ENCODE data around the gene COL23A1.

Gene COL23A1

DNA sequence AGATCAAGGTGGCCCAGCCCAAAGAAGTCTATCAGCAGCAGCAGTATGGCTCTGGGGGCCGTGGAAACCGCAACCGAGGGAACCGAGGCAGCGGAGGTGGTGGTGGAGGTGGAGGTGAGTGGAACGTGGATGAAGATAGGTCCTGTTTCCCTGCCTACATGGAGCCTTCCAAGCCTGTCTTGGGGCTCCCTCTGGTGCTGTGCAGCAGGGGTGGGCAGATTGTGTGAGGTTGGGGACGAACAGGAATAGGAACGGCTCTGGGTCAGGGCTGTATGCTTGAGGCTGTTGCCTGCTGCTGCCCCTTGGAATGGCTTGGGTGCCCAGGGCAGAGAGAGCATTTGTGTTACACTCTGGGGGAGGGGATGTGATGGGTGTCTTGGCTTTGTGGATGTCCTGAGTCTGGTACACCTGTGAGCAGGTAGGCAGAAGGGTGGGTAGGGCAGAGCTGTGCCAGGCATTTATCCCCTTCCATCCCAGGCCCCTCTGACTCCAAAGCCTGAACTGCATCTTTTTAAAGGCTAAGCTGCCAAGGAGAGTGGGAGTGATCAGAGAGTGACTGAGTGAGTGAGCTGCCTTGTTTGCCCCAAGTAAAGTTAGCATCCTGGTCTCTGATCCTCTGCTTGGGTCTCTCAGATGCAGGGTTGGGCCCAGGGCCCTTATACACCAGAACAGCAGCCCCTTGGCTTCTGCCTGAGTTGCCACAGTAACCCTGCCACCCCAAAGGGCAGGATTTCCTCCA lies 380.7 kb downstream of the COL23A1 start:
- Histone ChIP-seq H3K9me3 (replicated peaks in 1 of 2; ENCODE audit: control insufficient read depth in 2 of 2, insufficient read depth in 1 of 2, low read depth in 1 of 2, low read length in 2 of 2) (no peaks in the 10 kb centered on the region), H3K36me3 (replicated peaks in 1 of 2; ENCODE audit: control insufficient read depth in 2 of 2, insufficient read depth in 2 of 2, low read length in 2 of 2) (peaks cover 85 to 92% of the 10 kb centered on the region in 2 donors)
- WGBS, 2 donors (ENCODE audit: extremely low coverage in 2 of 2, insufficient read length in 2 of 2, insufficient replicate concordance in 1 of 2), result no CpG with 5 or more reads among the region's 8 CpGs

DNA sequence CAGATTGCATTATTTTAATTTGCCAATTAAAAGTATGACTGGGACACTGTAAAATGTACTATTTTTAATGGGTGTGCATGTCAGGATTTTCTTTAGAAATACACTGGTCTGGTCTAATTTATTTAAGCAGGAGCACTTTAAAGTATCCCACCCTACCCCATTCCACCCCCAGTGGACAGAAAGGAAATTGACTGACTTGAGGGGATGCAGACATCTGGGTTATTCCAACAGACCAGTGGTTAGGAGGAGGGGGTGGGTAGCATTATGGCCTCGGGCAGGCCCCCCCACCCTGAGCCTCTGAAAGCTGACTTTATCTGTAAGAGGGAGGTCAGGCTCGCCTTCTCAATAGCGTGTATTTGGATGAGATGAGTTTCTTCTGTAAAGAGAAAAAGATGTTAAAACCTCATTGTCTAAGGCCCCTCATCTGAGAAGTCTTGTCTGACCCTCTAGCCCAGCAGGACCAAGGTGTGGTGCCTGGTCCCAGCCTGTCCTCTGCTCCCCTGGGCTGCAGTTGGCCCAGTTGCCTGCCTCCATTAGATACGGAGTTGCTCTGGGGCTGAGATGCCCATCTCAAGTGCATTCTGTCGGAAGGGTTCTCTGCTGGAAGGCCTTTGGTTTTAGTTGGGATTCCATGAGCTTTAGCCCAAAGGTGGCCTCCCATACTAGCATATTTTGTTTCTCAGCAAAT lies 381.5 kb downstream of the COL23A1 start:
- H3K4me2 ChIP-seq (ENCODE audit: insufficient read depth, low read length, poor library complexity, severe bottlenecking), result no peak overlapping the region
- H4K8ac ChIP-seq (ENCODE audit: low read depth, low read length), result no peak overlapping the region
- H2BK120ac ChIP-seq (ENCODE audit: low read depth, low read length), result no peak overlapping the region
- no peaks in the 10 kb centered on the region for H3K27me3 ChIP-seq (ENCODE audit: control insufficient read depth in 3 of 3, insufficient read depth in 3 of 3, low read depth in 1 of 3, low read length in 3 of 3)
- H3K14ac ChIP-seq (ENCODE audit: low read length), result no peak overlapping the region
- H2AFZ ChIP-seq (ENCODE audit: low read length), result no peak overlapping the region
- no peak overlapping the region for H2BK12ac ChIP-seq (ENCODE audit: low read length)
- H3K4me3 ChIP-seq (ENCODE audit: low read length in 2 of 2), result no peak overlapping the region
- H3K4ac ChIP-seq (ENCODE audit: low read length), result no peak overlapping the region
- H3K9me3 ChIP-seq (replicated peaks in 1 of 2; ENCODE audit: control insufficient read depth in 2 of 2, insufficient read depth in 1 of 2, low read depth in 1 of 2, low read length in 2 of 2), result no peaks in the 10 kb centered on the region
- no peak overlapping the region for H2BK15ac ChIP-seq (ENCODE audit: low read length)
- H3K27ac ChIP-seq (replicated peaks; ENCODE audit: low read length), result no peak overlapping the region
- no peak overlapping the region for H2AK5ac ChIP-seq (ENCODE audit: low read depth, low read length)
- peaks cover 76 to 84% of the 10 kb centered on the region in 2 donors for H3K36me3 ChIP-seq (replicated peaks in 1 of 2; ENCODE audit: control insufficient read depth in 2 of 2, insufficient read depth in 2 of 2, low read length in 2 of 2)
- H2BK5ac ChIP-seq (ENCODE audit: low read length), result no peak overlapping the region
- peaks cover 8% of the 10 kb centered on the region for H3K79me1 ChIP-seq (ENCODE audit: low read depth, low read length)
- WGBS, 2 donors (ENCODE audit: extremely low coverage in 2 of 2, insufficient read length in 2 of 2, insufficient replicate concordance in 1 of 2), result no CpG with 5 or more reads among the region's 5 CpGs
- H3K9ac ChIP-seq (ENCODE audit: low read depth, low read length, poor library complexity), result no peak overlapping the region
- no peak overlapping the region for H4K91ac ChIP-seq (ENCODE audit: low read depth, low read length, poor library complexity)
- peaks cover 9 to 11% of the 10 kb centered on the region in 2 donors for H3K4me1 ChIP-seq (ENCODE audit: control insufficient read depth in 2 of 2, insufficient read depth in 1 of 2, low read depth in 1 of 2, low read length in 2 of 2)
- H3K18ac ChIP-seq (ENCODE audit: low read length), result no peak overlapping the region
- no peak for DNase-seq (ENCODE audit: low spot score)
- no peak overlapping the region for H3K23ac ChIP-seq (ENCODE audit: low read depth, low read length, poor library complexity)

More for the DNA sequence above, 380.7 kb downstream of the COL23A1 start:
- H4K8ac ChIP-seq (ENCODE audit: low read depth, low read length), result no peak overlapping the region
- no peak overlapping the region for H3K23ac ChIP-seq (ENCODE audit: low read depth, low read length, poor library complexity)
- H3K27me3 ChIP-seq (ENCODE audit: control insufficient read depth in 3 of 3, insufficient read depth in 3 of 3, low read depth in 1 of 3, low read length in 3 of 3), result no peaks in the 10 kb centered on the region
- H2BK5ac ChIP-seq (ENCODE audit: low read length), result no peak overlapping the region
- no peak overlapping the region for H2AK5ac ChIP-seq (ENCODE audit: low read depth, low read length)
- no peak overlapping the region for H2BK120ac ChIP-seq (ENCODE audit: low read depth, low read length)
- peaks cover 9 to 11% of the 10 kb centered on the region in 2 donors for H3K4me1 ChIP-seq (ENCODE audit: control insufficient read depth in 2 of 2, insufficient read depth in 1 of 2, low read depth in 1 of 2, low read length in 2 of 2)
- H3K4ac ChIP-seq (ENCODE audit: low read length), result no peak overlapping the region
- peaks cover 8% of the 10 kb centered on the region for H3K79me1 ChIP-seq (ENCODE audit: low read depth, low read length)
- no peak overlapping the region for H3K4me3 ChIP-seq (ENCODE audit: low read length in 2 of 2)
- no peak overlapping the region for H3K27ac ChIP-seq (replicated peaks; ENCODE audit: low read length)
- no peak overlapping the region for H3K14ac ChIP-seq (ENCODE audit: low read length)
- no peak overlapping the region for H2BK12ac ChIP-seq (ENCODE audit: low read length)
- no peak overlapping the region for H3K4me2 ChIP-seq (ENCODE audit: insufficient read depth, low read length, poor library complexity, severe bottlenecking)
- H2AFZ ChIP-seq (ENCODE audit: low read length), result no peak overlapping the region
- H3K18ac ChIP-seq (ENCODE audit: low read length), result no peak overlapping the region
- H3K9ac ChIP-seq (ENCODE audit: low read depth, low read length, poor library complexity), result no peak overlapping the region
- DNase-seq (ENCODE audit: low spot score), result no peak
- no peak overlapping the region for H4K91ac ChIP-seq (ENCODE audit: low read depth, low read length, poor library complexity)
- H2BK15ac ChIP-seq (ENCODE audit: low read length), result no peak overlapping the region

DNA sequence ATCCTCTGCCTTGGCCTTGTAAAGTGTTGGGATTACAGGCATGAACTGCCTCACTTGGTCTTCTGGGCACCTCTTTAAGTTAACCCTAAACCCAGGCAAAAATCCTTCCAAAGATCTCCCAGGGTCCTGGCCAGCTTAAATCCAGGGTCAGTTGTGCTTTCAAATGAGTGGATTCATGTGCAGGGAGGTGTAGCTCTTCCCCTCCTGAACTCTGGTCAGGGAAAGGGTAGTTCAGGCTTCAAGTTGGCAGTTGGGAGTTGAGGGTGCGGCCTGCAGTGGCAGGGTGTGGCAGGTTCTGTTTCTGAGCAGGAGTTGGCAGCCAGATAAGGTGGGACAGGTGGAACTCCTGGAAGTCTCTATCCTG lies 382.3 kb downstream of the COL23A1 start:
- Histone ChIP-seq H4K8ac (ENCODE audit: low read depth, low read length) (no peak overlapping the region), H4K91ac (ENCODE audit: low read depth, low read length, poor library complexity) (no peak overlapping the region), H2BK15ac (ENCODE audit: low read length) (no peak overlapping the region), H3K9ac (ENCODE audit: low read depth, low read length, poor library complexity) (no peak overlapping the region), H3K4me3 (ENCODE audit: low read length in 2 of 2) (no peak overlapping the region), H3K18ac (ENCODE audit: low read length) (no peak overlapping the region), H3K4ac (ENCODE audit: low read length) (no peak overlapping the region), H3K4me1 (ENCODE audit: control insufficient read depth in 2 of 2, insufficient read depth in 1 of 2, low read depth in 1 of 2, low read length in 2 of 2) (peaks cover 9 to 11% of the 10 kb centered on the region in 2 donors), H2AFZ (ENCODE audit: low read length) (no peak overlapping the region), H3K36me3 (replicated peaks in 1 of 2; ENCODE audit: control insufficient read depth in 2 of 2, insufficient read depth in 2 of 2, low read length in 2 of 2) (peaks cover 70 to 76% of the 10 kb centered on the region in 2 donors), H3K9me3 (replicated peaks in 1 of 2; ENCODE audit: control insufficient read depth in 2 of 2, insufficient read depth in 1 of 2, low read depth in 1 of 2, low read length in 2 of 2) (no peaks in the 10 kb centered on the region), H2BK120ac (ENCODE audit: low read depth, low read length) (no peak overlapping the region), H3K23ac (ENCODE audit: low read depth, low read length, poor library complexity) (no peak overlapping the region), H3K27ac (replicated peaks; ENCODE audit: low read length) (no peak overlapping the region), H2BK5ac (ENCODE audit: low read length) (no peak overlapping the region), H3K4me2 (ENCODE audit: insufficient read depth, low read length, poor library complexity, severe bottlenecking) (no peak overlapping the region), H3K27me3 (ENCODE audit: control insufficient read depth in 3 of 3, insufficient read depth in 3 of 3, low read depth in 1 of 3, low read length in 3 of 3) (no peaks in the 10 kb centered on the region), H3K14ac (ENCODE audit: low read length) (no peak overlapping the region), H2AK5ac (ENCODE audit: low read depth, low read length) (no peak overlapping the region), H2BK12ac (ENCODE audit: low read length) (no peak overlapping the region), H3K79me1 (ENCODE audit: low read depth, low read length) (peaks cover 8% of the 10 kb centered on the region)
- DNase-seq (ENCODE audit: low spot score), result no peak
- WGBS, 2 donors (ENCODE audit: extremely low coverage in 2 of 2, insufficient read length in 2 of 2, insufficient replicate concordance in 1 of 2), result no CpG with 5 or more reads among the region's 1 CpG

DNA sequence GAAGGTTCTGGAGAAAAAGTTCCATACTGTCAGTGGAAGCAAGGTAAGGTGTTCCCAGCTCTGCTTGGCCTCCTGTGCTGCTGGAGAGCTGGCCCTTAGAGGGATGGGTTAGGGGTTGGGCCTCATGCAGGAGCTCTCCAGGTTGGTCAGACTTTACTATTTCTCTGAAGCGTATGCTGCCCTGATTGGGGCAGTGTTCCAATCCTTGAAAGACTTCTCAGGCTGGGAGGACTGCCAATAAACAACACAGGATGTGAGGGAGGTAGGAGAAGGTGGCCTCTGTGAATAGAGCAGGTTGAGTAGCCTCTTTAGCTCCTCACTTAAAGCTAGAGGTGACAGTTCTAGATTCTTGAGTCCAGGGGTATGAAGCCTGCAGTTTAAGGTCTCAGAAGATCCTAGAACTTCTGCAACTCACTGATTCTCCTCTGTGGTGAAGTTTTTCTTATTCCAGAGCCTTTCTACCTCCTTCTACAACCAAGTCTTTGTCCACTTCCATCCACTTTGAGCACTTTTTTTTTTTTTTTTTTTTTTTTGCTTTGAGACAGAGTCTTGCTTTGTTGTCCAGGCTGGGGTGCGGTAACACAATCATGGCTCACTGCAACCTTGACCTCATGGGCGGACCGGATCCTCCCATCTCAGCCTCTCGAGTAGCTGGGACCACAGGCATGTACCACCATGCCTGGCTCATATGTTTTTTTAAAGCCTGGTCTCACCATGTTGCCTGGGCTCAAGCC lies 382.8 kb downstream of the COL23A1 start:
- H3K18ac ChIP-seq (ENCODE audit: low read length), result no peak overlapping the region
- no peak overlapping the region for H3K27ac ChIP-seq (replicated peaks; ENCODE audit: low read length)
- peaks cover 9 to 11% of the 10 kb centered on the region in 2 donors for H3K4me1 ChIP-seq (ENCODE audit: control insufficient read depth in 2 of 2, insufficient read depth in 1 of 2, low read depth in 1 of 2, low read length in 2 of 2)
- H4K91ac ChIP-seq (ENCODE audit: low read depth, low read length, poor library complexity), result no peak overlapping the region
- peak overlapping the region in 1 of 2 donors; percentile 85 for H3K4me3 ChIP-seq (ENCODE audit: low read length in 2 of 2)
- H3K9ac ChIP-seq (ENCODE audit: low read depth, low read length, poor library complexity), result no peak overlapping the region
- no peak overlapping the region for H2AK5ac ChIP-seq (ENCODE audit: low read depth, low read length)
- no peak overlapping the region for H3K4ac ChIP-seq (ENCODE audit: low read length)
- WGBS, 2 donors (ENCODE audit: extremely low coverage in 2 of 2, insufficient read length in 2 of 2, insufficient replicate concordance in 1 of 2), result no CpG with 5 or more reads among the region's 5 CpGs
- H2BK12ac ChIP-seq (ENCODE audit: low read length), result no peak overlapping the region
- H2BK5ac ChIP-seq (ENCODE audit: low read length), result no peak overlapping the region
- H3K9me3 ChIP-seq (replicated peaks in 1 of 2; ENCODE audit: control insufficient read depth in 2 of 2, insufficient read depth in 1 of 2, low read depth in 1 of 2, low read length in 2 of 2), result no peaks in the 10 kb centered on the region
- H3K27me3 ChIP-seq (ENCODE audit: control insufficient read depth in 3 of 3, insufficient read depth in 3 of 3, low read depth in 1 of 3, low read length in 3 of 3), result no peaks in the 10 kb centered on the region
- peaks cover 8% of the 10 kb centered on the region for H3K79me1 ChIP-seq (ENCODE audit: low read depth, low read length)
- no peak overlapping the region for H2AFZ ChIP-seq (ENCODE audit: low read length)
- H2BK120ac ChIP-seq (ENCODE audit: low read depth, low read length), result no peak overlapping the region
- H2BK15ac ChIP-seq (ENCODE audit: low read length), result no peak overlapping the region
- peaks cover 65 to 71% of the 10 kb centered on the region in 2 donors for H3K36me3 ChIP-seq (replicated peaks in 1 of 2; ENCODE audit: control insufficient read depth in 2 of 2, insufficient read depth in 2 of 2, low read length in 2 of 2)
- H3K14ac ChIP-seq (ENCODE audit: low read length), result no peak overlapping the region
- no peak overlapping the region for H3K4me2 ChIP-seq (ENCODE audit: insufficient read depth, low read length, poor library complexity, severe bottlenecking)
- no peak for DNase-seq (ENCODE audit: low spot score)
- no peak overlapping the region for H3K23ac ChIP-seq (ENCODE audit: low read depth, low read length, poor library complexity)
- H4K8ac ChIP-seq (ENCODE audit: low read depth, low read length), result no peak overlapping the region

Measured in neuronal stem cell (in vitro differentiated cells).